Measurements from ENCODE around the gene PXN. TPM values are rescaled to one million over a fixed set of nuclear protein-coding genes. Genes with fewer than 3 reads are reported as not detected.

PXN gene
- total and polyA plus RNA-seq, 10 of the 15 experiments (the other 5 are each of a cell fraction or from before 2014, with no cell fraction given), result 1.0 to 32.0 (median 11.5) TPM

- TF ChIP-seq, protein P1, sequence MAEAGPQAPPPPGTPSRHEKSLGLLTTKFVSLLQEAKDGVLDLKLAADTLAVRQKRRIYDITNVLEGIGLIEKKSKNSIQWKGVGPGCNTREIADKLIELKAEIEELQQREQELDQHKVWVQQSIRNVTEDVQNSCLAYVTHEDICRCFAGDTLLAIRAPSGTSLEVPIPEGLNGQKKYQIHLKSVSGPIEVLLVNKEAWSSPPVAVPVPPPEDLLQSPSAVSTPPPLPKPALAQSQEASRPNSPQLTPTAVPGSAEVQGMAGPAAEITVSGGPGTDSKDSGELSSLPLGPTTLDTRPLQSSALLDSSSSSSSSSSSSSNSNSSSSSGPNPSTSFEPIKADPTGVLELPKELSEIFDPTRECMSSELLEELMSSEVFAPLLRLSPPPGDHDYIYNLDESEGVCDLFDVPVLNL (IDR thresholded peaks at IDR 0.05; ENCODE audit: low read depth, low read length), result no peak
- TF ChIP-seq BHLHE40 (IDR thresholded peaks at IDR 0.05; ENCODE audit: borderline replicate concordance in 1 of 2, low read depth in 2 of 2, low read length in 1 of 2), result peak in 1 of 2 experiments; percentile 73; a peak in 2 of 4 replicates
- TF ChIP-seq ATF3 (IDR thresholded peaks at IDR 0.05; ENCODE audit: borderline replicate concordance, extremely low read depth, low read depth, low read length), result no peak
- TF ChIP-seq, protein P2, sequence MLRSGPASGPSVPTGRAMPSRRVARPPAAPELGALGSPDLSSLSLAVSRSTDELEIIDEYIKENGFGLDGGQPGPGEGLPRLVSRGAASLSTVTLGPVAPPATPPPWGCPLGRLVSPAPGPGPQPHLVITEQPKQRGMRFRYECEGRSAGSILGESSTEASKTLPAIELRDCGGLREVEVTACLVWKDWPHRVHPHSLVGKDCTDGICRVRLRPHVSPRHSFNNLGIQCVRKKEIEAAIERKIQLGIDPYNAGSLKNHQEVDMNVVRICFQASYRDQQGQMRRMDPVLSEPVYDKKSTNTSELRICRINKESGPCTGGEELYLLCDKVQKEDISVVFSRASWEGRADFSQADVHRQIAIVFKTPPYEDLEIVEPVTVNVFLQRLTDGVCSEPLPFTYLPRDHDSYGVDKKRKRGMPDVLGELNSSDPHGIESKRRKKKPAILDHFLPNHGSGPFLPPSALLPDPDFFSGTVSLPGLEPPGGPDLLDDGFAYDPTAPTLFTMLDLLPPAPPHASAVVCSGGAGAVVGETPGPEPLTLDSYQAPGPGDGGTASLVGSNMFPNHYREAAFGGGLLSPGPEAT (IDR thresholded peaks at IDR 0.05; ENCODE audit: low read depth), result peak; percentile 92
- TF ChIP-seq CBX3 (IDR thresholded peaks at IDR 0.05; ENCODE audit: borderline replicate concordance, low read depth), result no peak
- no peak for TF ChIP-seq ZNF217 (IDR thresholded peaks at IDR 0.05)
- TF ChIP-seq HCFC1 (IDR thresholded peaks at IDR 0.05; ENCODE audit: low read length), result peak; percentile 72
- peak; percentile 16; the same call in 1 of the 2 replicates for TF ChIP-seq HDGF (IDR thresholded peaks at IDR 0.05)
- TF ChIP-seq NR2C1 (IDR thresholded peaks at IDR 0.05), result peak; percentile 99
- peak; percentile 91 for TF ChIP-seq POLR2AphosphoS2 (IDR thresholded peaks at IDR 0.05; ENCODE audit: low read depth, low read length)
- peak; percentile 62; the same call in 1 of the 2 replicates for TF ChIP-seq TCF12 (IDR thresholded peaks at IDR 0.05; ENCODE audit: low read depth, low read length)
- 0 out of 2 replicates have a peak, but pooled peaks have one; percentile 69 for TF ChIP-seq ZNF207 (IDR thresholded peaks at IDR 0.05; ENCODE audit: borderline replicate concordance)
- peak; percentile 46 for TF ChIP-seq USF1 (IDR thresholded peaks at IDR 0.05; ENCODE audit: borderline replicate concordance, extremely low read length, insufficient read depth, low read depth, low read length)
- peak in 1 of 2 experiments; percentile 91; a peak in 2 of 4 replicates for TF ChIP-seq ETV6 (conservative IDR thresholded peaks at IDR 0.05 in 1 of 2, IDR thresholded peaks at IDR 0.05 in 1 of 2; ENCODE audit: borderline replicate concordance in 1 of 2, low read depth in 1 of 2)
- TF ChIP-seq, protein P3, sequence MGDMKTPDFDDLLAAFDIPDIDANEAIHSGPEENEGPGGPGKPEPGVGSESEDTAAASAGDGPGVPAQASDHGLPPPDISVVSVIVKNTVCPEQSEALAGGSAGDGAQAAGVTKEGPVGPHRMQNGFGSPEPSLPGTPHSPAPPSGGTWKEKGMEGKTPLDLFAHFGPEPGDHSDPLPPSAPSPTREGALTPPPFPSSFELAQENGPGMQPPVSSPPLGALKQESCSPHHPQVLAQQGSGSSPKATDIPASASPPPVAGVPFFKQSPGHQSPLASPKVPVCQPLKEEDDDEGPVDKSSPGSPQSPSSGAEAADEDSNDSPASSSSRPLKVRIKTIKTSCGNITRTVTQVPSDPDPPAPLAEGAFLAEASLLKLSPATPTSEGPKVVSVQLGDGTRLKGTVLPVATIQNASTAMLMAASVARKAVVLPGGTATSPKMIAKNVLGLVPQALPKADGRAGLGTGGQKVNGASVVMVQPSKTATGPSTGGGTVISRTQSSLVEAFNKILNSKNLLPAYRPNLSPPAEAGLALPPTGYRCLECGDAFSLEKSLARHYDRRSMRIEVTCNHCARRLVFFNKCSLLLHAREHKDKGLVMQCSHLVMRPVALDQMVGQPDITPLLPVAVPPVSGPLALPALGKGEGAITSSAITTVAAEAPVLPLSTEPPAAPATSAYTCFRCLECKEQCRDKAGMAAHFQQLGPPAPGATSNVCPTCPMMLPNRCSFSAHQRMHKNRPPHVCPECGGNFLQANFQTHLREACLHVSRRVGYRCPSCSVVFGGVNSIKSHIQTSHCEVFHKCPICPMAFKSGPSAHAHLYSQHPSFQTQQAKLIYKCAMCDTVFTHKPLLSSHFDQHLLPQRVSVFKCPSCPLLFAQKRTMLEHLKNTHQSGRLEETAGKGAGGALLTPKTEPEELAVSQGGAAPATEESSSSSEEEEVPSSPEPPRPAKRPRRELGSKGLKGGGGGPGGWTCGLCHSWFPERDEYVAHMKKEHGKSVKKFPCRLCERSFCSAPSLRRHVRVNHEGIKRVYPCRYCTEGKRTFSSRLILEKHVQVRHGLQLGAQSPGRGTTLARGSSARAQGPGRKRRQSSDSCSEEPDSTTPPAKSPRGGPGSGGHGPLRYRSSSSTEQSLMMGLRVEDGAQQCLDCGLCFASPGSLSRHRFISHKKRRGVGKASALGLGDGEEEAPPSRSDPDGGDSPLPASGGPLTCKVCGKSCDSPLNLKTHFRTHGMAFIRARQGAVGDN (IDR thresholded peaks at IDR 0.05), result peak; percentile 99
- peak; percentile 73; the same call in 1 of the 2 replicates for TF ChIP-seq TCF3 (IDR thresholded peaks at IDR 0.05; ENCODE audit: borderline replicate concordance, insufficient read depth, low read depth, low read length)
- TF ChIP-seq, protein P4, sequence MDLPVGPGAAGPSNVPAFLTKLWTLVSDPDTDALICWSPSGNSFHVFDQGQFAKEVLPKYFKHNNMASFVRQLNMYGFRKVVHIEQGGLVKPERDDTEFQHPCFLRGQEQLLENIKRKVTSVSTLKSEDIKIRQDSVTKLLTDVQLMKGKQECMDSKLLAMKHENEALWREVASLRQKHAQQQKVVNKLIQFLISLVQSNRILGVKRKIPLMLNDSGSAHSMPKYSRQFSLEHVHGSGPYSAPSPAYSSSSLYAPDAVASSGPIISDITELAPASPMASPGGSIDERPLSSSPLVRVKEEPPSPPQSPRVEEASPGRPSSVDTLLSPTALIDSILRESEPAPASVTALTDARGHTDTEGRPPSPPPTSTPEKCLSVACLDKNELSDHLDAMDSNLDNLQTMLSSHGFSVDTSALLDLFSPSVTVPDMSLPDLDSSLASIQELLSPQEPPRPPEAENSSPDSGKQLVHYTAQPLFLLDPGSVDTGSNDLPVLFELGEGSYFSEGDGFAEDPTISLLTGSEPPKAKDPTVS (IDR thresholded peaks at IDR 0.05; ENCODE audit: low read depth, low read length), result 0 out of 2 replicates have a peak, but pooled peaks have one; percentile 35
Measured at GRCh38 chr12:120194534-120195395, 70.8 kb downstream of the PXN start, which contains the start of gene GCN1 (continued).
